C4-2B (cell line): ENCODE results near the gene LLPH.

Experiments used
- H3K27ac ChIP-seq: fragments of 450-650 bp; 2 replicates; pipeline ENCODE4 v1.5.1; 2017
- CTCF ChIP-seq: fragments of 450-650 bp; conservative IDR thresholded peaks from 2 replicates; pipeline ENCODE4 v1.5.1; 2017; ENCODE audit warnings: mild to moderate bottlenecking
- ZFX ChIP-seq: fragments of 450-650 bp; IDR thresholded peaks from 2 replicates; pipeline ENCODE4 v1.6.1; 2017

Gene LLPH

GRCh38 chr12:66109056-66109455 lies 21.5 kb downstream of the LLPH start:
- no peak overlapping the region for H3K27ac ChIP-seq
- TF ChIP-seq ZFX (no peak), CTCF (no peak)

- H3K27ac ChIP-seq: no peak overlapping the region
- no peak for TF ChIP-seq CTCF
Observed at GRCh38 chr12:66108386-66108785, 22.2 kb downstream of the LLPH start.

GRCh38 chr12:66107451-66107915 lies 23.1 kb downstream of the LLPH start:
- no peak overlapping the region for H3K27ac ChIP-seq
- TF ChIP-seq CTCF: peak; percentile 87
- TF ChIP-seq ZFX: no peak

- TF ChIP-seq CTCF (peak; percentile 25), ZFX (no peak)
Observed at GRCh38 chr12:66103016-66103913, 27.3 kb downstream of the LLPH start.

GRCh38 chr12:66092559-66093269 lies 37.8 kb downstream of the LLPH start:
- TF ChIP-seq CTCF: no peak
- no peak for TF ChIP-seq ZFX
- no peak overlapping the region for H3K27ac ChIP-seq

More at GRCh38 chr12:66103016-66103913, 27.3 kb downstream of the LLPH start:
- H3K27ac ChIP-seq: no peak overlapping the region

GRCh38 chr12:66090157-66090556 lies 40.4 kb downstream of the LLPH start:
- TF ChIP-seq CTCF (no peak), ZFX (no peak)
- no peak overlapping the region for H3K27ac ChIP-seq

- no peak overlapping the region for H3K27ac ChIP-seq
- TF ChIP-seq ZFX (no peak), CTCF (peak; percentile 88)
Observed at GRCh38 chr12:66087365-66087943, 43.1 kb downstream of the LLPH start.
